Activated CD4-positive, CD25-positive, alpha-beta regulatory T cell (primary cell): ENCODE data around the gene YPEL5.
"Not testable (repeated sequence)": the region's sequence is repeated elsewhere in the genome, so short reads cannot be mapped to it uniquely, and the experiment has no call there.

Experiments used
- DNase-seq, 4 experiments: peaks; one replicate each; lab custom pipeline; 2025; lab: John Stamatoyannopoulos, UW

Gene YPEL5

DNA sequence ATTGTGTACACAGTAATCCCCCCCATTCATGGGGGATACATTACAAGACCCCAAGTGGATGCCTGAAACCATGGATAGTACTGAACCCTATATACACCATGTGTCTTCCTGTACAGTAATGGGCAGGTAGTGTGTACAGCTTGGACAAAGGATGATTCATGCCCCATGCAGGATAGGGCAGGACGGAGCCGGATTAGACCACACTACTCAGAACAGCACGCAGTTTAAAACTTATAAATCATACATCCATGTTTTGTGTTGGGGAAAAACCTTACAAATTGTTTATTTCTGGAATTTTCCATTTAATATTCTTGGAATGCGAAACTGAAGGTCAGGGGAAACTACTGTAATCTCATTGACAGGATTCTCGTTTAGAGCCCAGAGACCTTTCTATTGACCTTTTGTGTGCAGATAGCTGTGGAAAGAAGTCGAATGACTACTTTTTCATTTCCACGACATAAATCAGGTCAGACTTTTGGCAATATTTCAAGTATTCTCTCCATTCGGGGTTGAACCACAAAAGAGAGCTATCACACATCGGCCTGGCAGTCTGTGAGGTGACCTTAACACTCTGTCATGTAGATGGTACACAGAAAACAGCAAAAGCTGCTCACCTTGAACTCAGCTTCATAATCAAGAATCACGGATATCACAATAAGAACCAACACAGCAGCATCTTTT is 9.9 kb upstream of the YPEL5 start:
- DNase-seq: no peak

DNA sequence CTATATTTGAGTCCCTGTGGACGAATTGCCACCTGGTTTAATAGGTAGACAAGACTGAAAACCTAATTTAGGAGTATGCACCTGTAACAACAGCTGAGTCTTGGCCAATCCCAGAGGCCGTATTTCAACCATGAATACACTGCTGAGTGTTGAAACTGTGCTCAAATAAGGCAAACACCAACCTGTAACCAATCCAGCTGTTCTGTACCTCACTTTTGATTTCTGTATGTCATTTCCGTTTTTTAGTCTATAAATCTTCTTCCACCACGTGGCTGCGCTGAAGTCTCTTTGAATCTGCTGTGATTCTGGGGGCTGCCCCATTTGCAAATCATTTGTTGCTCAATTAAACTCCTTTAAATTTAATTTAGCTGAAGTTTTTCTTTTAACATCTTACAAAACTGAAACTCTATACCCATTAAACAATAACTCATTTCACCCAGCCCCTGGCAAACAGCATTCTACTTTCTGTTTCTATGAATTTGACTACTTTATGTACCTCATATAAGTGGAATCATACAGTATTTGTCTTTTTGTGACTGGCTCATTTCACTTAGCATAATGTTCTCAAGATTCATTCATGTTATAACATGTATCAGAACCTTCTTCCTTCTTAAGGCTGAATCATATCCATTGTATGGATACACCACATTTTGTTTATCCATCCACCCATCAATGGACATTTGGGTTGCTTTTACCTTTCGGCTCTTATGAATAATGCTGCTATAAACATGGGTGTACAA is 7.5 kb upstream of the YPEL5 start:
- DNase-seq: no peak

DNA sequence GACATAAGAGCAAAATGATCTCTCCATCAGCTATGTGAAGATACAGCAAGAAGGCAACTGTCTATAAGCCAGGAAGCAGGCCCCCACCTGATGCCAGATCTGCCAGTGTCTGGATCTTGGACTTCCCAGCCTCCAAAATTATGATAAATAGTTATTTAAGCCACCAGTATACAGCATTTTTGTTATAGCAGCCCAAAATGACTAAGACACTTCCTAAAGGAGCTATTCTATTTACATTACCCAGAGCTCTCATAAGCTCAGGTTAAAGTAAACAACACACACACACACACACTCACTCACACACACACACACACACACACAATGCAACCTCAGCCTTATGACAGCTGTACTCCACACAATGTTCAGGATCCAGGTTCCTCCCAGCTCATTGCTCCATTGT is 5.7 kb upstream of the YPEL5 start:
- DNase-seq: no peak

DNA sequence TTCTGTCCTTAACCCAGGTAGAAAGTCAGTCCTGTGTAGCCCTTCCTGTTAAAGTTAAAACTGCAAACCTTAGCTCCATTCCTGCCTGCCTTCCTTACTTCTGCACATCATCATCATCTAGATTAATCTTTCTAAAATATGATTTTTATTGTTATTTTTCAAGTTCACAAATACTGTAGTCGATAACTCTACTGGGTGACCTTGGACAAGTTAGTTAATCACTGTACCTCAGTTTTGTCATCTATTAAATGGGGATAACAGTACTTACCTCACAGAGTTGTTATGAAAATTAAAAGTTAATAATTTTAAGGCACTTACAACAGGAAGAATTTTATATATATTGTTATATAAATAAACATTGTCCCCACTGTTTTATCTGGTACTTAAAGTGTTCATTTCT is 2.5 kb upstream of the YPEL5 start:
- no peak for DNase-seq

DNA sequence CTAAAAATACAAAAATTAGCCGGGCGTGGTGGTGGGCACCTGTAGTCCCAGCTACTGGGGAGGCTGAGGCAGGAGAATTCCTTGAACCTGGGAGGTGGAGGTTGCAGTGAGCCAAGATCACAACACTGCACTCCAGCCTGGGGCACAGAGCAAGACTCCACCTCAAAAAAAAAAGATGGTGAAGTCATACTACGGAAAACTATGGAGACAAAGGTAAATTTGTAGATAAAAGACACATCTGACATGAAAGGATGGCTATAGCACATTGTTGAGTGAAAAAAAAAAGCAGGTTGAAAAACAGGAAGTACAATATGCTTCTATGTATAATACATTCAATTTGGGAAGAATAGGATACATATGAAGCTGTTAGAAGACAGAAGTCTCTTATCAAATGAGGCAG is 1.9 kb upstream of the YPEL5 start:
- DNase-seq: not testable (repeated sequence)

DNA sequence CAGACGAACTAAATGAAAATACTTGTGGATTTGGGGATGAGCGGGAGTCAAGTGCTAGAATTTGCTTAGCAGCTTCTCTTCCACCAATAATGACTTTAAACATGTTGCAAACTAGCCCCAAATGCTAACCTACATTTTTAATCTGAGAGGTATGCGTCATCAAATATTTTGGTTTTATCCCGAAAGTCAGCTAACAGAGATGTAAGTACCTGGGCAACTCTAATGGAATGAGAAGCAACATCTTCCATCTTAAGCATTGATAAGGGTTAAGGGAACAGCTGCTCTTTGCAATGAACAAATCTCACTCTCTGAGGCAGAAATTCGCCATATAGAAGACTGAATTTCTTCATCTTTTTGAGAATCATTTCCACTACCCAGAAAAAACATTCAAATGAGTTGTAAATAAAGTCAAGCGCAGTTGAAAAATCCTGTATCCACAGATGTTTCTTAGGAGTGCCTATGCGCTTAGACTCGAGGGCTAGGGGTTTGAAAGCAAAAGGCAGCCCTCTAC is 926 bp upstream of the YPEL5 start:
- no peak for DNase-seq

DNA sequence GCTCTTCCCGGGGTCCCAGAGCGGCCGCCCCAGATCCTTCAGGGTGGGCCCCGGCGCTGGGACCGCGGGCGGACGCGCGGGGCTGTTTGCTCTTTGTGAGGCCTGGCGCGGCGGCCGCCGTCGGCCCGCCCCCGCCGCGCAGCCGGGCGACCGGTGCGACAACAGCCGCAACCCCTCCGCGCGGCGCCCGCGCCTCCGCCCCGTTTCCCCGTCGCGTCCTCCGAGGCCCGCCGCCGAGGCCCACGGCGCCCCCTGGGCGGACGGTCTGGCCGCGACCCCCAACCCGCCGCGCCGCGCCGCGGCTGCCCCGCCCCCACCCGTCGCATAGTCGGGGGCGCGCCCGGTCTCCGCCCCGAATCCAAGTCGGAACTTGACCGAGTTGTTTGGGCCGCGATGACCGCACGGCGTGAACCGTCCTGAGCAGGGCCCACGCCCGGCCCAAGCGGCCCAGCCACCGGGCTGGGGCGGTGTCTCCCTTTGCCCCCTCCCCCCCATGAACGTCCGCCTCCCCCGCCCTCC is 448 bp downstream of the YPEL5 start:
- DNase-seq: peak; percentile 28 to 47 (median 40)

DNA sequence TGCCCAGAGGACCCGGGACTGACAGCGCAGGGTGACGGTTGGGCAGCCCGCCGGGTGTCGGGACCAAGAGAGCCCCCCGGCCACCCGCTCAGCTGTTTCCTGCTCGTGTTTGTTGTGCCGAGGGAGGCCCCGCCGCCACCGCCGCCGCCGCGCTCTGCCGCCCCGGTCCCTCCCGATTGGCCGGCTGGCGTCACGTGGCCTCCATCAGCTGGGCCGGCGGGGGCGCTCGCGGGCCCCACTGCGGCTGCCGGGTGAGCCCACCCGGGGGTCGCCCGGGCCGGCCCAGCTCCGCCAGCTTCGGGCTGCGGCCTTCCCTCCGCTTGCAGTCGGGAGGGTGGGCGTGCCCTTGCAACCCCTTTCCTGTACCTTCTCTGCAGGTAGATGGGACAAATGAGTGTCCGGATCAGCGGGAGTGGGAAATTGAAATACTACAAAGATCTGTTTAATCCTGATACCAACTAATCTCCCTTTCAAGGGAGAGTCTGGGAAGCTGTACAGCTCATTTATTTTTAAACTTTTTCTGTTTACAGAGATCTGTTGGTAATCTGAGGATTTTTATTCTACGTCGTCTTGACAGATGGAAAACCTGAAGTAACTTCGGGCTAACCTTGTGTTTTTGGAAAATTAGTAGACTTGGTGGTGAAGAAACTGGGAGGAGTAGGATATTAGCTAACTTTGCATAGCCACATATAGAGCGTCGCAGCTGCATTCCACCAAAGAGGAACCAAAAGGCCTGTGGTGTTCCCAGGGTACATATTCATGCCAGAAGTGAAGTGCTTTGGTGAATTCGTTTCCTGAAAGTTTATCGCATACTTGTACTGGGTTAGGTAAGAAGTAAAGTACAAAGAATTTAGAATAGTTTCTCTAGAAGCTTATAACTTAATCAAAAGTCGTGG is 1.2 kb downstream of the YPEL5 start:
- DNase-seq: peak; percentile 55 to 72 (median 66)

DNA sequence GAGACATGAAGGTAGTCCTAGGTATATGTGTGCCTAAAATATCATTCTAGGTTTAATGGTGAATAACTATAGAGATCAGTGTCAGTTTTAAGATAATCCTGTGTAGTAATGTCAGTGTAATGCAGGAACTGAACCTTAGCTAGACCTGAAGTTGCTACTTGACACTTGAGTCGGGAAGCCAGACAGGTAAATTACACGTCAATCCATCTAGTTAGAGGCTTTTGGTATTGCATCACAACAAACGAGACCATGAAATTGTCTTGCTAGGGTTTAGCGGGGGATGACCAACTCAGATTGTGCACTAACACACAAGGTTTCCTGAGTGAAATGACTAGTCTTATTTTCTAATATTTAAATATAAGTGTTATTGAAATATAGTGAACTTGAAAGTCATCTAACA is 2.0 kb downstream of the YPEL5 start:
- DNase-seq: no peak

DNA sequence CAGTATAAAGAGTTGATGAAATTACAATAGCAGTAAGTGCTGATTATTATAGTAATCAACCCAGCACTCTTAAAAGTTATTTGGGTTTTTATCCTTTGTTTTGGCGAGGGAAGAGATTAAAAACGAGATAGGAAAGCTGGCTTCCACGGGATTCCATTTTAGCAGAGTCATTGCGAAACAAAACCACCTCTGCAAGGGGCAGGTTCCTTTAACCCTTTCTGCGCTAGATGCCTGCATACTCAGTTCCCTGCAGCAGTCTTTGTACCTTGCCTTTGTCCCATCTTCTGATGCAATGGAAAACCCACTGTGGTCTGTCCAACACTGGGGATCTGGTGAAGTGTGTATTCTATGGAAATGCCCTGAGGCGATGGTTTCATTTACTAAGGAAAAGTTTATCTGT is 2.7 kb downstream of the YPEL5 start:
- no peak for DNase-seq

DNA sequence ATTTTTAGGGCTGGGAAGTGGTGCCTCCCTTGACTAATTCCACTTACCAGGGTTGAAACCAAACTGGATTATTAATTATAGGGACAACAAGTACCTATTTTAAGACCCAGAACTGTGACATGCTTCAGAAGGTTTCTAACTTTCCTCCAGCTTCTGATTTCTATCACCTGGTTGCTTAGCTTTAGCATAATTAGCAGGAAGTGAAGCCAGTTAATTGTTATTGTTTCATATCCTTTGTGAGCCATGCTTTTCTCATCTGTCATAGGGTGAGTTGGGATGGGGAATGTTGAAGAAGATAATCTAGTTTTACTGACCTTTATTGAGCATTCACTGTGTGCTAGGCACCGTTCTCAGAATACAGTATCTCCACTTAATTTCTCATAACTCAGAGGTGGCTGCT is 3.2 kb downstream of the YPEL5 start:
- no peak for DNase-seq

DNA sequence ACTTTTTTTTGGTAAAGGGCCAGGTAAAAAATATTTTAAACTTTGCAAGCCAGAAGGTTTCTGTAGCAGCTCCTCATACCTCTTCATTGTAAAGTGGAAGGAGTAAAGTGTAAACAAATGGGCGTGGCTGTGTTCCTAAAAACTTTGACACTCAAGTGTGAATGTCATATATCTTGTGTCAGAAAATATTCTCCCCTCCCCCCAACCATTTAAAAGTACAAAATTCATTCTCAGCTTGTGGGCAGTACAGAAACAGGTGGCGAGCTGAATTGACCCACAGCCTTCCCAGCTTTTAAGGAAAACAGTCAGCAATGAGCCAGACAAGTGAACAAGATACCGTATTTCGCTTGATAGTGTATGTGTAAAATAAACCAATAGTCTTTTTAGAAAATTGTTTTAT is 4.0 kb downstream of the YPEL5 start:
- DNase-seq: no peak

DNA sequence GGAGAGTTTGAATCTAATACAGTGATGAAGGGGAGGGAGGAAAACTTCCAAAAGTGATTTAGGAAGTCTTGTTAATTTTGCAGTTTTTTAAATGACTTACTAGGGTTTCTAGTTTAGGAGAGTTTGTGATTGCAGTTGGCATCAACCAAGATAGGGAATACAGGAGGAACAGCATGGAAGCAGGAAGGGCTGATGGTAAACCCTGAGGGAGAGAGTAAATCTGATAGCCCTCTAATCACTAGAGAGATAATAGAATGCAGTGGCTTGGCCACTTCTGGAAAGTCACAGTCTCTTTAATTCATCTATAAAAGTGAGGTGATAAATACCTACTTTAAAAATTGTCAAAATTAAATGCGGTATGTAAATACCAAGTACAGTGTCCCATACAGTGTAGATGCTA is 5.6 kb downstream of the YPEL5 start:
- DNase-seq: no peak

DNA sequence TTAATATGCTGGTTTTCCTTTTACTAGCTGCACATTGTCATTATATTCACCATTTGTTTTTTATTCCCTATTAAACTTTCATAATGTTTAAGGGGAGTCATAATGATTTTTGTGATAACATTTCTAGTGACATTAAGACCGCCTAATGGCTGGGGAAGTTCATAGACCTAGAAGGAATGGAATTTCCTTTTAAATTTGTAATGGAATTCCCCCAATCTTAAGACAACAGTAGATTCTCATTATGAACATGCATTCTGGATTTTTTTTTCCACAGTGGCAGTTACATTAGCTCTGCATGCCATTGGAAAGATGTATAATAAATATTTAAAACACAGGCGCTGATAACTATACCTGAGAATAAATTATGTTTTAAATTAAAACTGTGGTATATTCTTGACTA is 8.4 kb downstream of the YPEL5 start:
- DNase-seq: no peak

DNA sequence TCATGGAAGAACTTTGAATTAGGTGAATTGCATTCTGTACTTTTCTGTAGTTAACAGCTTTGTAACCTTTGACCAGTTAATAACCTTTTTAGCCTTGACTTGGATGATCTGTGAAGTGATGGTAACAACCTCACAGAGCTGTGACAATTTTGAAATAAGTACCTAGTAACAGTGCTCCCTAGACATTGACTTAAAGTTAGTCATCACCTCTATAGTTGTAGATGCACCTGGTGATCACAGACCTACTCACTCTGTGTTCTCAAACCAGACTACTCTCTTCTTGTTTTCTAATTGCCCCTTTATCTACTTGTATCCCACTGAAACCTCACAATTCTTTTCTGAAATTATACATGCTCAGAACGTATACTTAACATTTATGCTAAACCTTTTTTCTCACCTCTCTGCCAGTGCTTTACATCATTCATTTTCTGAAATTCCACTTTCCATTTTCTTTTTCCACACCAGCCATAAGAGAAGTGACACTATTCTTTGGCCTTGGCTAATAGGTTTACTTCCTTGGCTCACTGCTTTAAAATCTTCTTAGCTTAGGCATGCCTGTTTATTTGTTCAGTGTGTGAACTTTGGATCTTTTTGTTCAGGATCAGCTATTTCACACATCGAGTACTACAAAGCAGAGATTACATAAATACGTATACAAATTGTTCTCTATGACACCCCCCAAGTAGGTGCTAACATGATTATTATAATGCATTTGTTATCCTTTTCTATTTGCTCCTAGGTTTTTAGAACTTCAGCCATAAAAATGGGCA is 9.3 kb downstream of the YPEL5 start:
- DNase-seq: no peak

DNA sequence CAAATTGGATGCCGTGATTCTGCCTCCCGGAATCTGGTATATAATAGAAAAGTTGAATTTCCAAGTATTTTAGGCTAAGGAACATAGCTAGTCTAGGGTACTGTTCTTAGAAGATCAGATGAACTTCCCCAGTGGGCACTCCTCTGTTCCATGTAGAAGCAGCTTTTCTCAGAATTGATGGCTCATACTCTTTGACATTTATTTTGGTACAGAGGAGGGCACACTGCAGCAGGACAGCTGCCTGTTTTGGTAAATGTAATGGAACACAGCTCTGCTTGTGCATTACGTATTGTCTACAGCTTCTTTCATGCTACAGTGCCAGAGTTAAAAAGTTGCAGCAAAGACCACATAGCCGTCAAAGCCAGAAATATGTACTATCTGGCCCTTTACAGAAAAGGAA is 10.8 kb downstream of the YPEL5 start:
- no peak for DNase-seq

DNA sequence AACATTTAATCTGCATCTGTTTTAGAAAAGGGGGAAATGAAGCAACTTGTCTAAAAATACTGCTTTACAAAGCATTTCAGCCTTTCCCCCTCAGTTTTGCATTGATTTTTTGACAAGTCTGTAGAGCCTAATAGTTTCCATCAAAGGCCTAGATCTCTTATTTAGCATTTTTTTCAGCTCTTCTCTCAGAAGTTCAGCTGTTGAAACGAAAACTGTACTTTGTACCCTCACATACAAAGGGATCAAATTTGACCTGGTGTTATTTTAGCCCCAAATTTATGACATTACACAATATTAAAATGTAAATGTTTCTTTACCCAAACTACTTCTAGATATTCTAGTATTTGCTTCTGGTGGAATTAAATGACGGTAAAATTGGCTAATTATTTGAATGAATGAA is 13.0 kb downstream of the YPEL5 start:
- DNase-seq: no peak

DNA sequence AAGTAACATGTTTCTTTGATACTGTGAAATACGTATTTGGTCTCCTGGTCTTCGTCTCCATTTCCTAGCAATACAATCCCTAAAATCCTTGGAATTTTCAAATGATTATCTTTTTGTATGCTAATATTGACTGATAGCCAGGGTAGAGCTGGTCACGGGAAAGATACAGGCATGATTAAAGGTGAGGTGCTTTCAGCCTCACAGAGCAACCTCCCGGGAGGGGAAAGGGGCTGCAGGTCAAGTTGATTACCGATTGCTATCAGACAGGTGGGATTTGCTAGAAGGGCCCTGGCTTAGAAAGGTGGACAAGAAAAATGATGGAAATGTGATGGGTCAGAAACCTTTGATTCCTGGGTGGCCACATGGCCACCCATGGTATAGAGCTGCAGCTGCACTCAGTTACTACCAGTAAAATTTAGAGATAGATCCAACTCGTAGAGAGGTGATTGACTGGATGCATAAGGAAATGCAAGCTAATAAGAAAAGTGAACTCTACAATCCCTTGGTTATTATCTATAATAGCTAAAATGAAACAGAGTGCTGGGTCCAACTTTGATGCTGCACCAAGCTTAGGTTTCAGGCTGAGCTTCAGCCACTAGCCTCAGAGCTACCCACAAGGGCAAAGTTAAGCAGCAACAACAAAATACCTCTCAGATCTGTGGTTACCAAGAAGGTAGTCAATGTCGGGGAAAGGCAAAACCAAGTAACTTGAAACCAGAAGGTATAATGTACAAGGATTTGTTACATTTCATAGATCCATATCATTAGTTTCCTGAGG is 15.3 kb downstream of the YPEL5 start:
- no peak for DNase-seq

DNA sequence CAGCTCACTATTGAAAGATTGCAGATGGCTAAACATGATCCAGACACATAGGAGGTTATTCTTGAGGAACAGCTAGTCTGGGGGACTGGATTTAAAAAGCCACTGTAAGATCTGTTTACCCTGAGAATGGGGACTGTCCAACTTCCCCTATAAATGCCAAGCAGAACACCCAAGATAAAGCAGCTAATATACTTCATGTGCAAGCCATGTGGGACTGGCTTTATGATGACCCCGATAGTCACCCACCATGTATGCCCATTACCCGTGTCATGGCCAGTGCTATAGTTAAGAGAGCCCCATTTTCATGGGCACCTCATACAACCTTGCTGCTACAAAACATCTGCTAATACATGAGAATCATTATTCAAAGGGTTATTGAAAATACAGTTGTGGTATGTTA is 16.0 kb downstream of the YPEL5 start:
- no peak for DNase-seq

DNA sequence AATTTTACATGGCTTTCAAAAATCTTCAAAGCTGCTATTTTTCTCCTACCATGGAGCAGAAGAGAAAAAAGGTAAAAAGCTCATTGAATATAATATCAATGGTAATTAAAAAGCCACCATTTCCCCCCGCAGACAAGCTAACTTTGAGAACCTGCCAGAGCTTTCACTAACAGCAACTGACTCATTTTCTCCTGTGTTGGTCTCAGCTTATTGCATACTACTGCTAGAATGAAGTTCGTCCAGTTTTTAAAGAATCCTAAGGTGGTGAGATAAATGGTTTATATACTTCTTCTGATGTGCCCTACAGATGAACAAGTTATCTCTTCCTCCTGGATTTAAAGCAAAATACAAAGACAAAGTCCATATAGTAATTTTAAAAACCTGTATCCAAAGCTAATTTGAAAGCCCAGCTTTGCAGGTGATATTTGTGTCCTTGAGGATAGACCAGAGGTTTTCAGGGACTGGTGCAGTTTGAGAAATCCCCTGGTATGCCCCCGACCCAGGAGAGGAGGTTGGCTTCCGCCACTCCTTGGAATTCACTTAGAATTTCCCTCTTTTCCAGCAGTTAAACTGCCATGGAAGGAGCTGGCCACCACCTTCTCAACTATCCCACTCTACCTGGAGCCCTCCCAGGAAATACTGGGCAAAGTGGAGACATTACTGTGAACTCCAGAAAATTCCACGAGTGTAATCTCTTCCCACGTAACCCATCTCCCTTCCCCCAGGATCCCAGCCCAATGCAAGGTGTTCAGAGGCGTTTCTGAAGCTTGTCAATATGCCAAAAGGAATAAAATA is 17.5 kb downstream of the YPEL5 start:
- DNase-seq: no peak
